Keratinocyte (primary cell): ENCODE results near the gene ZBTB2. TPM values are rescaled to one million over a fixed set of nuclear protein-coding genes. Genes with fewer than 3 reads are reported as not detected.

Source experiments
- DNase-seq: peaks from one replicate; pipeline ENCODE4 v3.0.0-alpha.2; 2011; ENCODE audit warnings: low read depth, missing footprints, low spot score
- FAIRE-seq: peaks from 2 replicates; lab custom pipeline; 2011; peaks lifted over from hg19 to GRCh38; lab: Jason Lieb, UNC
- H2AFZ ChIP-seq: 2 replicates; pipeline ENCODE4 v1.6.0; 2012; ENCODE audit warnings: low read length, control low read depth, inconsistent platforms; ENCODE audit not compliant: control insufficient read depth
- H3K27ac ChIP-seq: 2 replicates; pipeline ENCODE4 v1.5.1; 2011; ENCODE audit warnings: low read length; ENCODE audit not compliant: control insufficient read depth, insufficient read depth
- H3K27me3 ChIP-seq: 3 replicates; pipeline ENCODE4 v1.6.0; 2011; ENCODE audit warnings: low read length; ENCODE audit not compliant: control insufficient read depth, insufficient read depth; ENCODE audit errors: extremely low read depth
- H3K36me3 ChIP-seq, 2 experiments: 2 replicates in 1 of 2; 3 replicates in 1 of 2; pipeline ENCODE4 v1.5.1; 2011; ENCODE audit warnings: low read length in 2 of 2, mild to moderate bottlenecking in 1 of 2; ENCODE audit not compliant: control insufficient read depth in 2 of 2, insufficient read depth in 2 of 2; ENCODE audit errors: extremely low read depth in 1 of 2
- H3K4me1 ChIP-seq: 3 replicates; pipeline ENCODE4 v1.5.1; 2011; ENCODE audit warnings: low read length; ENCODE audit not compliant: control insufficient read depth, insufficient read depth; ENCODE audit errors: extremely low read depth
- H3K4me2 ChIP-seq: 3 replicates; pipeline ENCODE4 v1.6.0; 2011; ENCODE audit warnings: low read depth, low read length; ENCODE audit not compliant: control insufficient read depth, insufficient read depth; ENCODE audit errors: extremely low read depth
- H3K4me3 ChIP-seq, 3 experiments: fragments of 200-600 bp in 1 of 3; sonication (generic) in 1 of 3; 2 replicates in 2 of 3; 3 replicates in 1 of 3; pipeline ENCODE4 v1.5.1; 2011 to 2016; ENCODE audit warnings: low read length in 3 of 3, mild to moderate bottlenecking in 3 of 3, control low read depth in 2 of 3, inconsistent platforms in 1 of 3, low read depth in 1 of 3, mixed read lengths in 1 of 3, mixed run types in 1 of 3, moderate library complexity in 1 of 3; ENCODE audit not compliant: control insufficient read depth in 2 of 3, insufficient read depth in 2 of 3; ENCODE audit errors: extremely low read depth in 1 of 3
- H3K79me2 ChIP-seq: 2 replicates; pipeline ENCODE4 v1.6.0; 2012; ENCODE audit warnings: low read length; ENCODE audit not compliant: control insufficient read depth, insufficient read depth
- H3K9ac ChIP-seq: 3 replicates; pipeline ENCODE4 v1.6.0; 2011; ENCODE audit warnings: low read length; ENCODE audit not compliant: control insufficient read depth, insufficient read depth; ENCODE audit errors: extremely low read depth
- H3K9me1 ChIP-seq: 3 replicates; pipeline ENCODE4 v1.6.0; 2011; ENCODE audit warnings: low read length; ENCODE audit not compliant: control insufficient read depth, insufficient read depth; ENCODE audit errors: extremely low read depth
- H3K9me3 ChIP-seq: 2 replicates; pipeline ENCODE4 v1.5.1; 2012; ENCODE audit warnings: low read depth, low read length; ENCODE audit not compliant: control insufficient read depth
- H4K20me1 ChIP-seq: 3 replicates; pipeline ENCODE4 v1.6.0; 2011; ENCODE audit warnings: low read length; ENCODE audit not compliant: control insufficient read depth, insufficient read depth; ENCODE audit errors: extremely low read depth
- EZH2 ChIP-seq: IDR thresholded peaks from one replicate; pipeline ENCODE4 v1.6.1; 2012; ENCODE audit warnings: inconsistent platforms, mild to moderate bottlenecking, low read length, moderate library complexity
- dilution Hi-C: fragments of 300-500 bp; cut with MboI; formaldehyde crosslinking; loops from one replicate; pipeline ENCODE4 v1.7.0; 2020; ENCODE audit warnings: low sequenced_read_pairs; ENCODE audit not compliant: extremely low pct_ligation_motif_present
- polyA plus RNA-seq, 5 experiments: library from polyadenylated mRNA; depleted of rRNA in 3 of 5; stranded (reverse) in 3 of 5; stranded (forward) in 1 of 5; unstranded in 1 of 5; fragments of >200 nt; gene quantifications; 1 replicate in 1 of 5; 2 replicates in 3 of 5; 3 replicates in 1 of 5; pipeline versions ENCODE4 v1.2.1 to v1.2.3, GENCODE V29; 2011 to 2012; ENCODE audit warnings: missing spikeins in 2 of 5, low read depth in 1 of 5, low replicate concordance in 1 of 5
- TF ChIP-seq, protein P1 (sequence below), 3 experiments: IDR thresholded peaks in 1 of 3; conservative IDR thresholded peaks in 1 of 3; optimal IDR thresholded peaks in 1 of 3; 2 replicates in 2 of 3; 3 replicates in 1 of 3; pipeline versions ENCODE3 to v1.5.1; 2011; ENCODE audit warnings: low read length in 3 of 3, mild to moderate bottlenecking in 3 of 3, moderate library complexity in 2 of 3, control low read depth in 1 of 3, inconsistent platforms in 1 of 3; ENCODE audit not compliant: insufficient read depth in 2 of 3; ENCODE audit errors: extremely low read depth in 1 of 3

Gene ZBTB2
- polyA plus RNA-seq, 1 donor (not counting 4 experiments of a cell fraction or from before 2014, with no cell fraction given) = 10.9 TPM

DNA sequence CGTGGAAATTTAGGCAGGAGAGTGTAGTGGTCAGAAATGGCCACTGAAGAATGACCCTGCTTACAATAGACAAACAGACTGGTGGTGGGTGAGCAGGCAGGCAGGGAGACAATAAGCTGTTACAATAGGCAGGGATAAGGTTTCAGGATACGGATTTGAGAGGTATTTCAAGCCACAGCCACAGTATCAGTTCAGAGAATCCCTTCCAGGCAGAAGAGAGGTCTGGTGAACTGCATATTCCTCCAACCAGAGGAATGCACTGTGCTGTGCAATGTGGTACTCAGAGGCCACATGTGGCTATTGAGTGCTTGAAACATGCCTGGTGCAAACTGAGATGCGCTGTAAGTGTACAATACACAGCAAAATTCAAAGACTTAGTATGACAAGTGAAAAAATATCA, 40.0 kb upstream of the ZBTB2 start:
- Histone ChIP-seq H3K4me1 (no peaks in the 10 kb centered on the region), H3K4me2 (no peak overlapping the region), H4K20me1 (no peaks in the 10 kb centered on the region), H3K9me1 (no peaks in the 10 kb centered on the region), H3K9ac (no peak overlapping the region), H3K79me2 (no peaks in the 10 kb centered on the region), H3K4me3 (no peak overlapping the region), H3K9me3 (no peaks in the 10 kb centered on the region), H2AFZ (no peak overlapping the region), H3K27me3 (no peaks in the 10 kb centered on the region), H3K27ac (no peak overlapping the region), H3K36me3 (peaks cover 9 to 11% of the 10 kb centered on the region in 2 experiments)
- dilution Hi-C loops = no loop called here
- FAIRE-seq (no peak), DNase-seq (no peak)
- TF ChIP-seq EZH2 = no peak
- TF ChIP-seq, protein P1, sequence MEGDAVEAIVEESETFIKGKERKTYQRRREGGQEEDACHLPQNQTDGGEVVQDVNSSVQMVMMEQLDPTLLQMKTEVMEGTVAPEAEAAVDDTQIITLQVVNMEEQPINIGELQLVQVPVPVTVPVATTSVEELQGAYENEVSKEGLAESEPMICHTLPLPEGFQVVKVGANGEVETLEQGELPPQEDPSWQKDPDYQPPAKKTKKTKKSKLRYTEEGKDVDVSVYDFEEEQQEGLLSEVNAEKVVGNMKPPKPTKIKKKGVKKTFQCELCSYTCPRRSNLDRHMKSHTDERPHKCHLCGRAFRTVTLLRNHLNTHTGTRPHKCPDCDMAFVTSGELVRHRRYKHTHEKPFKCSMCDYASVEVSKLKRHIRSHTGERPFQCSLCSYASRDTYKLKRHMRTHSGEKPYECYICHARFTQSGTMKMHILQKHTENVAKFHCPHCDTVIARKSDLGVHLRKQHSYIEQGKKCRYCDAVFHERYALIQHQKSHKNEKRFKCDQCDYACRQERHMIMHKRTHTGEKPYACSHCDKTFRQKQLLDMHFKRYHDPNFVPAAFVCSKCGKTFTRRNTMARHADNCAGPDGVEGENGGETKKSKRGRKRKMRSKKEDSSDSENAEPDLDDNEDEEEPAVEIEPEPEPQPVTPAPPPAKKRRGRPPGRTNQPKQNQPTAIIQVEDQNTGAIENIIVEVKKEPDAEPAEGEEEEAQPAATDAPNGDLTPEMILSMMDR (optimal IDR thresholded peaks at IDR 0.05 in 1 of 3, IDR thresholded peaks at IDR 0.05 in 1 of 3, conservative IDR thresholded peaks at IDR 0.05 in 1 of 3; ENCODE audit: extremely low read depth in 1 of 3, insufficient read depth in 2 of 3, low read length in 3 of 3) = no peak

DNA sequence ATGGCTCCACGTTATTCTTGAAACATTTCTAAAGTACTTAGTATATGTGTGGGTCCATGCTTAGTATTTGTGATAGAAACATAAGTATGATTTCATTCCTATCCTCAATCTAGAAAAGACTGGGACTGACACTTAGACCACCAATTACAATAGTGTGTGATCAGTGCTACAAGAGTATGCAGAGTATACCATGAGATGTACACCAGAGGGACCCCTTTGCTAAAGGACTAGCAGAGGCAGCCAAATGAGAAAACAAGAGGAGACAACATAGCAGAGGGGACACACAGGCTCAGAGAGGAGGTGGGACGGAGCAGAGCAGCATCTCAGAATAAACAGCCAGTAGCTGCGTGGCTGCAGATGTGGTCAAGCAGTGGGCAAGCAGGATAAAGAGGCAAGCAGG, 39.5 kb upstream of the ZBTB2 start:
- Histone ChIP-seq H3K4me1 (no peaks in the 10 kb centered on the region), H3K4me2 (no peak overlapping the region), H4K20me1 (no peaks in the 10 kb centered on the region), H3K27me3 (no peaks in the 10 kb centered on the region), H3K79me2 (no peaks in the 10 kb centered on the region), H3K9me1 (no peaks in the 10 kb centered on the region), H3K4me3 (no peak overlapping the region), H3K36me3 (peaks cover 11 to 15% of the 10 kb centered on the region in 2 experiments), H3K9ac (no peak overlapping the region), H3K27ac (no peak overlapping the region), H3K9me3 (no peaks in the 10 kb centered on the region), H2AFZ (no peak overlapping the region)
- no peak for DNase-seq
- dilution Hi-C loops = no loop called here
- TF ChIP-seq EZH2 = no peak
- TF ChIP-seq, protein P1 (optimal IDR thresholded peaks at IDR 0.05 in 1 of 3, IDR thresholded peaks at IDR 0.05 in 1 of 3, conservative IDR thresholded peaks at IDR 0.05 in 1 of 3; ENCODE audit: extremely low read depth in 1 of 3, insufficient read depth in 2 of 3, low read length in 3 of 3) = no peak
- FAIRE-seq = no peak
